Smooth muscle cell of bladder (primary cell): ENCODE data around the gene SYNJ1. TPM values are rescaled to one million over a fixed set of nuclear protein-coding genes. Genes with fewer than 3 reads are reported as not detected.

Experiments
- total RNA-seq: library from RNA; depleted of rRNA; stranded (reverse); fragments of >200 nt; gene quantifications from 2 replicates; pipeline ENCODE4 v1.2.3, GENCODE V29; 2014

Gene SYNJ1
- 2.8 and 4.1 TPM in 2 replicates for total RNA-seq

DNA sequence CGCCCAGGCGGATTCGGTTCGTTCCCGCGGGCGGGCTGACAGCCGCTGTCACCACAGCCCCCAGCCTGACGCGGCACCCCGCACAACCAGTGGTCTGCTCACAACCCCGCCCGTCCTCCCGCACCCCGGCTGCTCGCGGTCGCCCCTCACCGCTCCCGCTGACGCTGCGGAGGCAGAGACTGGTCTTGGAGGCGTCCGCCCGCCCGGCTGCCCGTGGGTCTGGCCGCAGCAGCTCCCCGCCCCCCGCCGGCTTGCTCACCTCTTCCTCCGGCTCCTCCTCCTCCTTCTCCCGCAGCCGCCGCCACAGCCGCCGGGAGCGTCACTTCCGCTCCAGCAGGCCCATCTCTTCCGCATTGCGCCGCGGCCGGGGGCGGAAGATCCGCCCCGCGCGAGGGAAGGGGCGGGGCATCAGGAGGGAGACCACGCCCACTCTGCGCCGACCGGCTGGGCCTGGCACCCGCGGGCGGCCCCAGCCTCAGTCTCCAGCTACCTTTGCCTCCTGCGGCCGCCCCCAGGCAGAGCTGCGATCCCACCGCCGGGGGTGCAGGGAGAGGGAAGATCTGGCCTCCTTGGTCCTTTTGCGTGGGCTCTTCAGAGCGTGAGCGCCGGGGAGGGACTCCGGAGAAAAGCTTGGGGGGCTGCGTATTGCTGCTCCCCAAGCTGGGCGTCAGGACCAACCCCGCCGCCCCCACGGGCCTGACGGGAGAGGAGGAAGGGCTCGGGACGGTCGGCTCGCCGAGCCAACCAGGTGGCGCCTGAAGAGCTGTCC lies at the start of gene SYNJ1:
Gene SYNJ1, minus strand, starts transcription at position 327 of the 769 bp plus-strand sequence. CDS start 1,118 bp downstream, outside the sequence.

DNA sequence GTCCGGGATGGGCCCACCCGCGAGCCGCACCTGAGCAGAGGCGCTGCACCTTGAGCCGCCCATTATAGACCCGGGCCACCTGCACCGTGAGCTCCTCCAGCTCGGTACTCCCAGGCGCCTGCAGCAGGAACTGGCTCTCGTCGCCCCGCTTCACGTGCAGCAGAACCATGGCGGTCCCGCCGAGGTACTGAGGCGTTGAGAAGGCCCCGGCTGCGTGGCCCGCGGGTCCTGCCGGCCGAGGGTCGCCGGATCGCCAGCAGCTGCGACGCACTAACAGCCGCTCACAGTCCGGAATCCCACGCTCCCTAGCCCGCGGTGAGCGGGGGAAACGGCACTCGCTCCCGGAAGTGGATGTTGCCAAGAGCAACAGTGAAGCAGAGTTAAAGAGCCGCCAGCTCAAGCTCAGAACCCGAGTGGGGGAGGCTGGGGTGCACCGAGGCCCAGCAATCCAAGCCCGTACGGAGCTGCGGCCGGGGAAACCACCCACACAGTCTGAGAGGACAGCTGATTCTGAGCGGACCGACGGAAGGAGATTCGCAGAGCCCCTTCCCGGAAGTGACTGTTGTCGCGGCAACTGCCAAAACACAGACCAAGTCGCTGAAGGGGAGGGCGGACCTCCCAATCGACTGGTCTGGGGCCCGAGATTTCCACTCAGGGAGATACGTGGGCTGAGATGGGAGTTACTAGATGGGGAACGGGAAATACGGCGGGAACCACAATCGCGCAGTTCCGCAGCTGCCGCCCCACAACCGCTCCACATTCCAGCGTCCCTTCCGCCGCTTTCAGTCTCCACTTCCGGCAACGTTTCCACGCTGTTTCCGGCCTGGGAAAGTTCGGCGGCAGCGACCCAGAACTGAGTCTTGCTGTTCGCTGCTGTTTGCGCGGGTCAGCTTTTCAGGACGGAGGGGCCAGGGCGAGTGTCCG lies 115.5 kb downstream of the SYNJ1 start, which contains the start of gene CFAP298:
Gene CFAP298, minus strand, starts transcription at position 303 of the 924 bp plus-strand sequence. Its CDS starts 134 bp downstream, at position 169.

DNA sequence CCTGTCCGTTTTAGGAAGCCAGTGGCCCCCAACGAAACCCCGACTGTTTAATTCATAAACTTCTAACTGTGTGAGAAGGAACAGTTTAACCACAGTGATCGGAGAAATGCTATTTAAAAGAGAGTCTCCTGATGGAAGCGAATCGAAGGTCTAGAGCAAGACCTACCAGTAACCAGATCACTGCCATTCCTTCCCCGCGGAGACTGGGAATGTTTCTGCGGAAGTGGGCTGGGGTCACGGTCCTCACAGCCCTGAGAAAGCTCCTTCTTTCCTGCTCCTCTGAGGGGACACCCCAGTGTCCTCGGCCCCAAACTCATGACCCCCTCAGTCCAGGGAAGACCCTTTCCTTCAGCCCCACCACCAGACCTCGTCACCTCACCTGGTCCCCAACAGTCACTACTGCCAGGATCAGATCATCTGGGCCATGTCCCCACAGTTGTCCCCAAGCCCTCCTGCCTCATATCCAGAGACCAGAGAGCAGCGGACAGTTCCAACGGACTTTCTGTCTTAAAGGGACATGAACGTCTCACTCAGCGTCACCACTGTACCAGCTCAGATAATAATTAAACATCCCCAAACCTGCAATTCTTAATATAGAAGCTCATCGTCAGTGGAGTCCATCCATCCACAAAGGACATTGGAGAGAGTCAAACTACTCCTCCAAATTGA lies 142.6 kb downstream of the SYNJ1 start, which contains the start of gene TCP10L:
Gene TCP10L, minus strand, starts transcription at position 482 of the 669 bp plus-strand sequence. CDS start 1,219 bp downstream, outside the sequence.

Other genes starting within 250 kb of the SYNJ1 start
- 0.28 and 0.46 TPM in 2 replicates for gene TCP10L, start 142.5 kb downstream of the SYNJ1 start, total RNA-seq
- gene CFAP298, start 115.6 kb downstream of the SYNJ1 start, total RNA-seq: 18.5 and 22.2 TPM in 2 replicates
- gene PAXBP1, start 43.7 kb upstream of the SYNJ1 start, total RNA-seq: 20.1 and 24.9 TPM in 2 replicates